CD4-positive, CD25-positive, alpha-beta regulatory T cell (primary cell): ENCODE results near the gene RUSC2. TPM values are rescaled to one million over a fixed set of nuclear protein-coding genes. Genes with fewer than 3 reads are reported as not detected.
"Not testable (repeated sequence)": the region's sequence is repeated elsewhere in the genome, so short reads cannot be mapped to it uniquely, and the experiment has no call there.

Source experiments
- ATAC-seq, 2 donors: fragments of 150-1000 bp; cut with Tn5 transposase; one replicate each; pipeline ENCODE4 v1.10.0; 2021; ENCODE audit warnings: low read depth in 2 of 2, moderate number of reproducible peaks in 2 of 2, moderate library complexity in 1 of 2
- DNase-seq, 3 donors: peaks; one replicate each; pipeline versions ENCODE4 v3.0.0 to v3.0.0-alpha.2; 2012 to 2022; ENCODE audit warnings: mixed read lengths in 1 of 3
- H3K27ac ChIP-seq: one replicate; pipeline ENCODE4 v1.7.0; 2013; ENCODE audit warnings: mild to moderate bottlenecking, low read length; ENCODE audit not compliant: insufficient read depth, poor library complexity, severe bottlenecking
- H3K27me3 ChIP-seq: one replicate; pipeline ENCODE4 v1.7.0; 2013; ENCODE audit warnings: low read length; ENCODE audit not compliant: control insufficient read depth, insufficient read depth
- H3K36me3 ChIP-seq: one replicate; pipeline ENCODE4 v1.7.0; 2013; ENCODE audit warnings: mild to moderate bottlenecking, low read length, moderate library complexity; ENCODE audit not compliant: control insufficient read depth, insufficient read depth
- H3K4me1 ChIP-seq: 2 replicates; pipeline ENCODE4 v1.7.0; 2013; ENCODE audit warnings: mild to moderate bottlenecking, low read length; ENCODE audit not compliant: insufficient read depth, control insufficient read depth, poor library complexity, severe bottlenecking
- H3K4me3 ChIP-seq: one replicate; pipeline ENCODE4 v1.7.0; 2013; ENCODE audit warnings: low read depth, mild to moderate bottlenecking, low read length, moderate library complexity
- H3K9me3 ChIP-seq, 2 experiments: 1 replicate in 1 of 2; 2 replicates in 1 of 2; pipeline ENCODE4 v1.7.0; 2013; ENCODE audit warnings: low read length in 2 of 2, mild to moderate bottlenecking in 1 of 2, moderate library complexity in 1 of 2; ENCODE audit not compliant: control insufficient read depth in 2 of 2
- H3K27ac Mint-ChIP-seq, 3 donors: one replicate each; pipeline ENCODE4 v1.8.0; 2020 to 2022; ENCODE audit warnings: mild to moderate bottlenecking in 3 of 3, mixed read lengths in 3 of 3, moderate library complexity in 2 of 3
- H3K27me3 Mint-ChIP-seq: one replicate; pipeline ENCODE4 v1.8.0; 2022; ENCODE audit warnings: mild to moderate bottlenecking, mixed read lengths
- H3K36me3 Mint-ChIP-seq: one replicate; pipeline ENCODE4 v1.8.0; 2020; ENCODE audit warnings: mixed read lengths
- H3K4me1 Mint-ChIP-seq, 4 donors: one replicate each; pipeline ENCODE4 v1.8.0; 2020 to 2022; ENCODE audit warnings: mixed read lengths in 4 of 4, mild to moderate bottlenecking in 1 of 4
- H3K4me3 Mint-ChIP-seq, 4 donors: one replicate each; pipeline ENCODE4 v1.8.0; 2020 to 2022; ENCODE audit warnings: mild to moderate bottlenecking in 4 of 4, mixed read lengths in 4 of 4, moderate library complexity in 3 of 4
- H3K9me3 Mint-ChIP-seq, 7 donors: one replicate each; pipeline ENCODE4 v1.8.0; 2020 to 2022; ENCODE audit warnings: mixed read lengths in 7 of 7, mild to moderate bottlenecking in 3 of 7, moderate library complexity in 2 of 7
- polyA plus RNA-seq, 4 donors: library from polyadenylated mRNA; unstranded; fragments of 300-500 nt; fragmentation: Illumina TruSeq; gene quantifications; one replicate each; pipeline ENCODE4 v1.2.3, GENCODE V29; 2021
- total RNA-seq: library from RNA; stranded (reverse); gene quantifications from one replicate; pipeline ENCODE4 v1.2.3, GENCODE V29; 2022

Gene RUSC2
- total and polyA plus RNA-seq, 5 donors from 2014 or later, result 0.12 to 0.42 TPM; not detected in 3

GRCh38 chr9:35488021-35488420 is 1.9 kb upstream of the RUSC2 start:
- no peak for DNase-seq
- Histone ChIP-seq H3K4me3 (no peak overlapping the region), H3K4me1 (peaks cover 15% of the 10 kb centered on the region), H3K36me3 (no peaks in the 10 kb centered on the region), H3K9me3 (no peaks in the 10 kb centered on the region), H3K27ac (no peak overlapping the region), H3K27me3 (peaks cover 13% of the 10 kb centered on the region)
- no peak for ATAC-seq
- no peaks in the 10 kb centered on the region for H3K36me3 Mint-ChIP-seq
- no peak overlapping the region for H3K4me3 Mint-ChIP-seq
- peaks cover 0 to 4% (median 0%) of the 10 kb centered on the region in 7 donors for H3K9me3 Mint-ChIP-seq
- H3K27ac Mint-ChIP-seq, result no peak overlapping the region
- H3K27me3 Mint-ChIP-seq, result peaks cover 52% of the 10 kb centered on the region
- H3K4me1 Mint-ChIP-seq, result peaks cover 0 to 25% (median 10%) of the 10 kb centered on the region in 4 donors

GRCh38 chr9:35488566-35489312 is 1.2 kb upstream of the RUSC2 start:
- H3K27ac ChIP-seq, result no peak overlapping the region
- peaks cover 13% of the 10 kb centered on the region for H3K27me3 ChIP-seq
- H3K4me3 ChIP-seq, result no peak overlapping the region
- Mint-ChIP-seq H3K27me3 (peaks cover 53% of the 10 kb centered on the region), H3K4me1 (peaks cover 0 to 25% (median 10%) of the 10 kb centered on the region in 4 donors), H3K4me3 (peak overlapping the region in 2 of 4 donors; percentile 74 to 76), H3K9me3 (peaks cover 0 to 4% (median 0%) of the 10 kb centered on the region in 7 donors), H3K36me3 (no peaks in the 10 kb centered on the region), H3K27ac (no peak overlapping the region)
- ATAC-seq, result no peak
- no peaks in the 10 kb centered on the region for H3K36me3 ChIP-seq
- no peaks in the 10 kb centered on the region for H3K9me3 ChIP-seq
- H3K4me1 ChIP-seq, result peaks cover 15% of the 10 kb centered on the region
- DNase-seq, result no peak

- Mint-ChIP-seq H3K4me1 (peaks cover 0 to 27% (median 11%) of the 10 kb centered on the region in 4 donors), H3K36me3 (no peaks in the 10 kb centered on the region), H3K4me3 (peak overlapping the region; percentile 16 to 87 (median 73)), H3K9me3 (peaks cover 0 to 2% (median 0%) of the 10 kb centered on the region in 7 donors), H3K27me3 (peaks cover 53% of the 10 kb centered on the region), H3K27ac (peak overlapping the region in 1 of 3 donors; percentile 85)
- Histone ChIP-seq H3K36me3 (no peaks in the 10 kb centered on the region), H3K9me3 (no peaks in the 10 kb centered on the region), H3K4me3 (no peak overlapping the region), H3K27me3 (peaks cover 13% of the 10 kb centered on the region), H3K4me1 (peaks cover 15% of the 10 kb centered on the region), H3K27ac (no peak overlapping the region)
- ATAC-seq, result no peak
- no peak for DNase-seq
Measured at GRCh38 chr9:35490155-35490909, 421 bp downstream of the RUSC2 start.

GRCh38 chr9:35490910-35491465 is 1.1 kb downstream of the RUSC2 start:
- no peaks in the 10 kb centered on the region for H3K36me3 Mint-ChIP-seq
- H3K27ac Mint-ChIP-seq, result peak overlapping the region in 1 of 3 donors; percentile 85
- DNase-seq, result no peak
- H3K9me3 Mint-ChIP-seq, result peaks cover 0 to 2% (median 0%) of the 10 kb centered on the region in 7 donors
- peak overlapping the region; percentile 16 to 87 (median 73) for H3K4me3 Mint-ChIP-seq
- no peak for ATAC-seq
- Histone ChIP-seq H3K36me3 (no peaks in the 10 kb centered on the region), H3K27ac (no peak overlapping the region), H3K9me3 (no peaks in the 10 kb centered on the region), H3K4me3 (no peak overlapping the region), H3K27me3 (peaks cover 13% of the 10 kb centered on the region), H3K4me1 (peaks cover 15% of the 10 kb centered on the region)
- peaks cover 60% of the 10 kb centered on the region for H3K27me3 Mint-ChIP-seq
- peaks cover 0 to 34% (median 18%) of the 10 kb centered on the region in 4 donors for H3K4me1 Mint-ChIP-seq

- not testable (repeated sequence) for ATAC-seq
Measured at GRCh38 chr9:35493119-35493518, 3.2 kb downstream of the RUSC2 start.

GRCh38 chr9:35495984-35496383 is 6.1 kb downstream of the RUSC2 start:
- ATAC-seq, result peak; percentile 45 to 53
- H3K36me3 ChIP-seq, result no peaks in the 10 kb centered on the region
- H3K27me3 Mint-ChIP-seq, result peaks cover 34% of the 10 kb centered on the region
- H3K27ac Mint-ChIP-seq, result peak overlapping the region; percentile 4 to 67 (median 29)
- no peaks in the 10 kb centered on the region for H3K36me3 Mint-ChIP-seq
- H3K9me3 Mint-ChIP-seq, result peaks cover 0 to 8% (median 3%) of the 10 kb centered on the region in 7 donors
- H3K27ac ChIP-seq, result no peak overlapping the region
- no peaks in the 10 kb centered on the region for H3K4me1 ChIP-seq
- peaks cover 5 to 26% (median 14%) of the 10 kb centered on the region in 4 donors for H3K4me1 Mint-ChIP-seq
- peak in 2 of 3 donors; percentile 21 to 60 for DNase-seq
- H3K9me3 ChIP-seq, result peaks cover 0 to 2% of the 10 kb centered on the region in 2 experiments
- peak overlapping the region in 2 of 4 donors; percentile 23 to 29 for H3K4me3 Mint-ChIP-seq
- H3K27me3 ChIP-seq, result peaks cover 6% of the 10 kb centered on the region
- peak overlapping the region; percentile 0 for H3K4me3 ChIP-seq

More at GRCh38 chr9:35493119-35493518, 3.2 kb downstream of the RUSC2 start:
- H3K27ac ChIP-seq, H3K36me3 ChIP-seq, H3K9me3 Mint-ChIP-seq, H3K4me3 ChIP-seq, H3K4me3 Mint-ChIP-seq, H3K27ac Mint-ChIP-seq, DNase-seq, H3K36me3 Mint-ChIP-seq, H3K9me3 ChIP-seq: not testable (repeated sequence)
- Histone ChIP-seq H3K4me1 (peaks cover 15% of the 10 kb centered on the region), H3K27me3 (peaks cover 12% of the 10 kb centered on the region)
- Mint-ChIP-seq H3K4me1 (peaks cover 0 to 40% (median 20%) of the 10 kb centered on the region in 4 donors), H3K27me3 (peaks cover 47% of the 10 kb centered on the region)

- not testable (repeated sequence) for H3K27ac Mint-ChIP-seq, H3K27ac ChIP-seq, H3K4me3 Mint-ChIP-seq, H3K9me3 Mint-ChIP-seq, DNase-seq, H3K36me3 ChIP-seq, H3K4me1 ChIP-seq, H3K9me3 ChIP-seq, H3K36me3 Mint-ChIP-seq, ATAC-seq, H3K27me3 ChIP-seq, H3K4me3 ChIP-seq
- H3K4me1 Mint-ChIP-seq, result peaks cover 5 to 15% (median 10%) of the 10 kb centered on the region in 4 donors
- peaks cover 16% of the 10 kb centered on the region for H3K27me3 Mint-ChIP-seq
Measured at GRCh38 chr9:35498245-35498644, 8.3 kb downstream of the RUSC2 start.
